HL-60 (cell line): ENCODE results near the gene PDE2A.

Experiments used
- DNase-seq, 2 experiments: peaks; one replicate each; pipeline ENCODE4 v3.0.0-alpha.2; 2010 to 2020; ENCODE audit warnings: low read depth in 1 of 2, low spot score in 1 of 2
- H3K27ac ChIP-seq: fragments of 250-450 bp; sonication (Bioruptor Pico); replicated peaks from 2 replicates; pipeline ENCODE4 v1.5.1; 2020; ENCODE audit warnings: mild to moderate bottlenecking, moderate library complexity
- H3K27me3 ChIP-seq: fragments of 250-450 bp; sonication (Bioruptor Pico); 2 replicates; pipeline ENCODE4 v1.5.1; 2021; ENCODE audit warnings: mild to moderate bottlenecking, moderate library complexity; ENCODE audit not compliant: insufficient read depth, poor library complexity, severe bottlenecking
- H3K4me3 ChIP-seq: replicated peaks from 2 replicates; pipeline ENCODE4 v1.5.1; 2011; ENCODE audit warnings: mild to moderate bottlenecking, control low read depth, low read length; ENCODE audit not compliant: insufficient read depth
- GABPA ChIP-seq: IDR thresholded peaks from 2 replicates; pipeline ENCODE4 v1.6.1; 2012; ENCODE audit warnings: low read depth
- POLR2AphosphoS5 ChIP-seq: IDR thresholded peaks from 2 replicates; pipeline ENCODE4 v1.6.1; 2012; ENCODE audit warnings: low read depth
- SPI1 ChIP-seq: IDR thresholded peaks from 2 replicates; pipeline ENCODE4 v1.6.1; 2012; ENCODE audit warnings: low read depth, mild to moderate bottlenecking, borderline replicate concordance
- TF ChIP-seq, protein P1 (sequence below): IDR thresholded peaks from 2 replicates; pipeline ENCODE4 v1.6.1; 2012; ENCODE audit warnings: low read depth; ENCODE audit not compliant: insufficient replicate concordance
- TF ChIP-seq, protein P2 (sequence below): IDR thresholded peaks from one replicate; pipeline ENCODE4 v1.5.1; 2011; ENCODE audit warnings: low read length, control low read depth, inconsistent platforms; ENCODE audit not compliant: insufficient read depth

The PDE2A gene

DNA sequence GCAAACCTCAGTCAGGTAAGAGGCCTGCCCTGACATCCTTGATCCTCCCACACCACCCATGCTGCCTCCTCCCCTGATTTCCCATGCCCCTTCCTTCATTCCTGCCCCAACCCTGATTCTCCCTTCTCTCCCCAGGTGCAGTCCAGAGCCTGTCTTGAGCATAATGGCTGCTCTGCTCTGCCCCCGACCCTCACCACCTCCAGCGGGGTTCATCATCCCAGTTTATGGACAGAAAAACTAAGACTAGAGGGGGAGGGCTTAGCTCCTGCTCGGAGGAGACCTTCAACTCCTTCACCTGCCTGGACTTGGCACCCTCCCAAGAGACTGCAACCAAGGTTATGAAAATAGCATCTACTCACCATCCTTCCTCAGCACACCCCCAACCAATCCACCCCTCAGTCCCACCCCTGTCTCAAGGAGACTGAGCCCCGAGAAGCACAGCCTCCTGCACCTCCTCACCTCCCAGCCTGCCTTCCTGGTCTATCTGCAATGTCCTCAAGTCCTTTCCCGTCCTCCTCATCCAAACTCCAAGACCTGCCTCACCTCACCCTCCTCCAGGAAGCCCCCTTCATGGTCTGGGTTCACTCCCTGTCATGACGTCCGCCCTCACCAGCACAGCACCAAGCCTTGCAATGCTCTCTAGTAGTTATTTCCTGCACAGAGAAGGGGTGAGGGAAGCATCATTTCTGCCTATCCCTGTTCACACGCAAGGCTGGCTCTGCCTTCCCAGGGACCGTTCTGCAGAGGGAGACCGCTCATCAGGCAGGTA is 103.1 kb downstream of the PDE2A start:
- DNase-seq: no peak
- H3K27ac ChIP-seq: no peak overlapping the region

DNA sequence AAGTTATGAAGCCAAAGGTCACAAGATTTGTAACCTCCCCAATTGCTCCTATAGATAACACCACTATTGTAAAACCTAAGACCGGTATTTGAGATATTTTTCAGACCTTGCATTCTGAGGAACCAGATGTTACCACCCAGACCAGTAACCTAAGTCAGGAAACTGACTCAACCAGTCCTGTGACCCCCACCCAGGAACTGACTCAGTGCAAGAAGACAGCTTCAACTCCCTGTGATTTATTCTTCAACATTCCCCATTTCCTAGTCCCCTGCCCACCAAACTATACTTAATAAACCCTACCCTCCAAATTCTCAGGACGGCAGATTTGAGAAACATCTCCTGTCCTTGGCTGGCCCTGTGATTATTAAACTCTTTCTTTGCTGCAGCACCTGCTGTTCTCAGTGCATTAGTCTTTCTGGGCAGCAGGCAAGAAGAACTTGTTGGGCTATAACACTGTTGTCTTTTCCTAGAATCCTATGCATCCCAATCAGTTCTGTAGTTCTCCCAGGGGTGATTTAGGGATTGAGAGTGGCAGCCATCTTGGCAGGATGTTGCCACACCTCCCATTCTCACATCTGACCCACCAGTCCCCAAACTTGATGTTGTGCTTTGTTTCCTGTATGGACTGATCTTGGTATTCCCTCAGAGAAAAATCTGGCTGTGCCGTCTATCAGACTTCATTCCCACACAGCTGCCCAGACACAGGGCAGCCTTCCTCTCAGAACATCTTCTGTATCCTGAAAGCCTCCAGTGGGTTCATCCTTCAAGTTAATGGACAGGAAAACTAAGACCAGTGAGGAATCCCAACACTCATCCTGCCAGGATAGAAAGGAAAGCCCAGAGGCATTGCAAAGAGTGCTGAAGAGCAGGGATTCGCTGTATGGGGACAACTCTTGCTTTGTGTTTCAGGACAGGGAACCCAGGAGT is 104.0 kb downstream of the PDE2A start:
- Histone ChIP-seq H3K27ac (no peak overlapping the region), H3K4me3 (no peak overlapping the region), H3K27me3 (peaks cover 15% of the 10 kb centered on the region)
- TF ChIP-seq SPI1: no peak
- no peak for TF ChIP-seq GABPA
- TF ChIP-seq, protein P1, sequence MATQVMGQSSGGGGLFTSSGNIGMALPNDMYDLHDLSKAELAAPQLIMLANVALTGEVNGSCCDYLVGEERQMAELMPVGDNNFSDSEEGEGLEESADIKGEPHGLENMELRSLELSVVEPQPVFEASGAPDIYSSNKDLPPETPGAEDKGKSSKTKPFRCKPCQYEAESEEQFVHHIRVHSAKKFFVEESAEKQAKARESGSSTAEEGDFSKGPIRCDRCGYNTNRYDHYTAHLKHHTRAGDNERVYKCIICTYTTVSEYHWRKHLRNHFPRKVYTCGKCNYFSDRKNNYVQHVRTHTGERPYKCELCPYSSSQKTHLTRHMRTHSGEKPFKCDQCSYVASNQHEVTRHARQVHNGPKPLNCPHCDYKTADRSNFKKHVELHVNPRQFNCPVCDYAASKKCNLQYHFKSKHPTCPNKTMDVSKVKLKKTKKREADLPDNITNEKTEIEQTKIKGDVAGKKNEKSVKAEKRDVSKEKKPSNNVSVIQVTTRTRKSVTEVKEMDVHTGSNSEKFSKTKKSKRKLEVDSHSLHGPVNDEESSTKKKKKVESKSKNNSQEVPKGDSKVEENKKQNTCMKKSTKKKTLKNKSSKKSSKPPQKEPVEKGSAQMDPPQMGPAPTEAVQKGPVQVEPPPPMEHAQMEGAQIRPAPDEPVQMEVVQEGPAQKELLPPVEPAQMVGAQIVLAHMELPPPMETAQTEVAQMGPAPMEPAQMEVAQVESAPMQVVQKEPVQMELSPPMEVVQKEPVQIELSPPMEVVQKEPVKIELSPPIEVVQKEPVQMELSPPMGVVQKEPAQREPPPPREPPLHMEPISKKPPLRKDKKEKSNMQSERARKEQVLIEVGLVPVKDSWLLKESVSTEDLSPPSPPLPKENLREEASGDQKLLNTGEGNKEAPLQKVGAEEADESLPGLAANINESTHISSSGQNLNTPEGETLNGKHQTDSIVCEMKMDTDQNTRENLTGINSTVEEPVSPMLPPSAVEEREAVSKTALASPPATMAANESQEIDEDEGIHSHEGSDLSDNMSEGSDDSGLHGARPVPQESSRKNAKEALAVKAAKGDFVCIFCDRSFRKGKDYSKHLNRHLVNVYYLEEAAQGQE: no peak
- no peak for TF ChIP-seq POLR2AphosphoS5
- TF ChIP-seq, protein P2, sequence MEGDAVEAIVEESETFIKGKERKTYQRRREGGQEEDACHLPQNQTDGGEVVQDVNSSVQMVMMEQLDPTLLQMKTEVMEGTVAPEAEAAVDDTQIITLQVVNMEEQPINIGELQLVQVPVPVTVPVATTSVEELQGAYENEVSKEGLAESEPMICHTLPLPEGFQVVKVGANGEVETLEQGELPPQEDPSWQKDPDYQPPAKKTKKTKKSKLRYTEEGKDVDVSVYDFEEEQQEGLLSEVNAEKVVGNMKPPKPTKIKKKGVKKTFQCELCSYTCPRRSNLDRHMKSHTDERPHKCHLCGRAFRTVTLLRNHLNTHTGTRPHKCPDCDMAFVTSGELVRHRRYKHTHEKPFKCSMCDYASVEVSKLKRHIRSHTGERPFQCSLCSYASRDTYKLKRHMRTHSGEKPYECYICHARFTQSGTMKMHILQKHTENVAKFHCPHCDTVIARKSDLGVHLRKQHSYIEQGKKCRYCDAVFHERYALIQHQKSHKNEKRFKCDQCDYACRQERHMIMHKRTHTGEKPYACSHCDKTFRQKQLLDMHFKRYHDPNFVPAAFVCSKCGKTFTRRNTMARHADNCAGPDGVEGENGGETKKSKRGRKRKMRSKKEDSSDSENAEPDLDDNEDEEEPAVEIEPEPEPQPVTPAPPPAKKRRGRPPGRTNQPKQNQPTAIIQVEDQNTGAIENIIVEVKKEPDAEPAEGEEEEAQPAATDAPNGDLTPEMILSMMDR: no peak
- DNase-seq: no peak

More for the DNA sequence above, 103.1 kb downstream of the PDE2A start:
- peaks cover 15% of the 10 kb centered on the region for H3K27me3 ChIP-seq
- TF ChIP-seq GABPA: no peak
- TF ChIP-seq, protein P1: no peak
- TF ChIP-seq POLR2AphosphoS5: no peak
- TF ChIP-seq SPI1: no peak
- TF ChIP-seq, protein P2: no peak
- no peak overlapping the region for H3K4me3 ChIP-seq

DNA sequence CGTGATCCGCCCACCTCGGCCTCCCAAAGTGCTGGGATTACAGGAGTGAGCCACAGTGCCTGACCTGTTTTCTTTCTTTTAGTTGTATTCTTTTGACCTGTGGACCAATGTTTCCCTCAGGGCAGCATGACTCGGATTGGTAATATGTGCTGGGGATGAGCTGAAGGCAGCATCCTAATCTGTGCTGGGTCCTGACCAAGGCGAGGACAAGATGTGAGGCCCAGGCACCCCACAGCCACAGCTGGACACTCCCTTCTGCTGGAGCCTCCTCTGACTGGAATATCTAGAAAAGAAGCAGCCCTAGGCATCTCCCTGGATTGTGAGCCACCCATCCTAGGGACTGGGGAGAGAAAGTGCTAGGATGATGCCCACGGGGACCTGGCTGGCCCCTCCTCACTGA is 105.4 kb downstream of the PDE2A start:
- Histone ChIP-seq H3K27me3 (peaks cover 15% of the 10 kb centered on the region), H3K4me3 (no peak overlapping the region), H3K27ac (no peak overlapping the region)
- TF ChIP-seq GABPA (no peak), POLR2AphosphoS5 (no peak), SPI1 (no peak)
- TF ChIP-seq, protein P2: no peak
- TF ChIP-seq, protein P1: no peak
- DNase-seq: no peak
